ENCODE measurements around the gene EIF3K. TPM values are rescaled to one million over a fixed set of nuclear protein-coding genes. Genes with fewer than 3 reads are reported as not detected.
"Not testable (repeated sequence)": the region's sequence is repeated elsewhere in the genome, so short reads cannot be mapped to it uniquely, and the experiment has no call there.

The EIF3K gene
- total RNA-seq, 1 experiment from 2014 or later: 2,011 TPM

DNA sequence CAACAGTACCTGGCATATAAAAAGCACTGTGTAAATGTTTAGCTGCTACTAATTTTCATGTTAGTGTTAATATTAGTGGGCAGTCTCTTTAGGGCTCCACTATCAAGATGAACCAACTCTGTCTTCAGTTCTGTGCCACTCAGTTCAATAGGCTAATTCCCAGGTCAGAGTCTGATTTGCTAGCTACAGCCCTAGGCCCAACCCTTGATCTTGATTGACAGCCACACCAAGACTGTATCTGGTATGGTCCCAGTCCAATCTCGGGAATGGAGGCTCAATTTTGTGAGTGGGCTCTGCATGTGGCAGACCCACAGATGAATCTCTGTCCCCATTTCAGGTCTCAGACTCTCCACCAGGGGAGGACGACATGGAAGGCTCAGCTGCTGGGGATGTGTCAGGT lies 47.3 kb upstream of the EIF3K start:
- ATAC-seq (peak; percentile 40; the same call in 1 of the 2 replicates), DNase-seq (ENCODE audit: low read depth, low spot score) (no peak)
- BruUV-seq (replicated peaks): no TSS peak
- no peak for TF ChIP-seq TCF7L2 (IDR thresholded peaks at IDR 0.05; ENCODE audit: low read depth, low read length)
- TF ChIP-seq, protein P1, sequence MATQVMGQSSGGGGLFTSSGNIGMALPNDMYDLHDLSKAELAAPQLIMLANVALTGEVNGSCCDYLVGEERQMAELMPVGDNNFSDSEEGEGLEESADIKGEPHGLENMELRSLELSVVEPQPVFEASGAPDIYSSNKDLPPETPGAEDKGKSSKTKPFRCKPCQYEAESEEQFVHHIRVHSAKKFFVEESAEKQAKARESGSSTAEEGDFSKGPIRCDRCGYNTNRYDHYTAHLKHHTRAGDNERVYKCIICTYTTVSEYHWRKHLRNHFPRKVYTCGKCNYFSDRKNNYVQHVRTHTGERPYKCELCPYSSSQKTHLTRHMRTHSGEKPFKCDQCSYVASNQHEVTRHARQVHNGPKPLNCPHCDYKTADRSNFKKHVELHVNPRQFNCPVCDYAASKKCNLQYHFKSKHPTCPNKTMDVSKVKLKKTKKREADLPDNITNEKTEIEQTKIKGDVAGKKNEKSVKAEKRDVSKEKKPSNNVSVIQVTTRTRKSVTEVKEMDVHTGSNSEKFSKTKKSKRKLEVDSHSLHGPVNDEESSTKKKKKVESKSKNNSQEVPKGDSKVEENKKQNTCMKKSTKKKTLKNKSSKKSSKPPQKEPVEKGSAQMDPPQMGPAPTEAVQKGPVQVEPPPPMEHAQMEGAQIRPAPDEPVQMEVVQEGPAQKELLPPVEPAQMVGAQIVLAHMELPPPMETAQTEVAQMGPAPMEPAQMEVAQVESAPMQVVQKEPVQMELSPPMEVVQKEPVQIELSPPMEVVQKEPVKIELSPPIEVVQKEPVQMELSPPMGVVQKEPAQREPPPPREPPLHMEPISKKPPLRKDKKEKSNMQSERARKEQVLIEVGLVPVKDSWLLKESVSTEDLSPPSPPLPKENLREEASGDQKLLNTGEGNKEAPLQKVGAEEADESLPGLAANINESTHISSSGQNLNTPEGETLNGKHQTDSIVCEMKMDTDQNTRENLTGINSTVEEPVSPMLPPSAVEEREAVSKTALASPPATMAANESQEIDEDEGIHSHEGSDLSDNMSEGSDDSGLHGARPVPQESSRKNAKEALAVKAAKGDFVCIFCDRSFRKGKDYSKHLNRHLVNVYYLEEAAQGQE (IDR thresholded peaks at IDR 0.05; ENCODE audit: insufficient read depth in 1 of 2, low read depth in 2 of 2, low read length in 1 of 2): no peak
- TF ChIP-seq SIN3A (IDR thresholded peaks at IDR 0.05; ENCODE audit: borderline replicate concordance, insufficient read depth, low read depth, low read length): no peak
- POLR2A ChIA-PET: interaction anchor here (0.7 kb wide), 1 partner anchor 108 kb away, joined by 6 read pairs; no protein-coding TSS in a partner anchor
- Histone ChIP-seq H3K4me3 (ENCODE audit: low read depth in 2 of 2, low read length in 2 of 2) (no peak overlapping the region), H3K27ac (ENCODE audit: low read length) (no peak overlapping the region), H3K9me3 (ENCODE audit: control insufficient read depth, insufficient read depth, low read depth, low read length) (no peaks in the 10 kb centered on the region), H3K27me3 (ENCODE audit: control insufficient read depth, insufficient read depth, low read length) (no peaks in the 10 kb centered on the region), H3K4me1 (ENCODE audit: control insufficient read depth, insufficient read depth, low read length) (no peaks in the 10 kb centered on the region), H3K36me3 (ENCODE audit: control insufficient read depth, insufficient read depth, low read length) (no peaks in the 10 kb centered on the region)
- in situ Hi-C loops (cut with HindIII; ENCODE audit: low pct_unique_long_range_greater_than_20kb, low sequenced_read_pairs) (no loop called here), intact Hi-C loops (cut with micrococcal nuclease; ENCODE audit: unreplicated experiment) (no loop called here)
- CTCF ChIA-PET: interaction anchor here (0.7 kb wide), 1 partner anchor 18 kb away, joined by 3 read pairs; no protein-coding TSS in a partner anchor

DNA sequence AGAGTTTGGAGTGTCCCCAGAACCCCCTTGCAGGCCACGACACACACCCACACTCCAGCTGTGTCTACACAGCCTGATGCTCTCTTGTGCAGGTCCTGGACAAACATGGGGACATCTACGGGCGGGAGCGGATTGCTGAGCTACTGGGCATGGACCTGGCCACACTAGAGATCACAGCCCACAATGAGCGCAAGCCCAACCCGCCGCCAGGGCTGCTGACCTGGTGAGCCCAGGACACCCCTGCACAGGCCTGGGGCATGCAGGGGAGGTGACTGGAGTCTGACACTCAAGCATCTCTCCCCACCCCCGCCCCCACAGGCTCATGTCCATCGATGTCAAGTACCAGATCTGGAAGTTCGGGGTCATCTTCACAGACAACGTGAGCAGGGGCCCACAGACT lies 41.2 kb upstream of the EIF3K start:
- no TSS peak for BruUV-seq (replicated peaks)
- POLR2A ChIA-PET: interaction anchor here (0.6 kb wide), 1 partner anchor 27 kb away, joined by 10 read pairs; no protein-coding TSS in a partner anchor
- intact Hi-C loops (cut with micrococcal nuclease; ENCODE audit: unreplicated experiment): no loop called here
- CTCF ChIA-PET: interaction anchor here (0.6 to 0.7 kb wide), 3 partner anchors 17 to 58 kb away, joined by 3 to 7 read pairs (median 3); no protein-coding TSS in a partner anchor
- ATAC-seq (no peak), DNase-seq (ENCODE audit: low read depth, low spot score) (no peak)
- in situ Hi-C loops (cut with HindIII; ENCODE audit: low pct_unique_long_range_greater_than_20kb, low sequenced_read_pairs): no loop called here
- H3K27ac ChIP-seq (ENCODE audit: low read length): no peak overlapping the region
- H3K4me1 ChIP-seq (ENCODE audit: control insufficient read depth, insufficient read depth, low read length): no peaks in the 10 kb centered on the region
- TF ChIP-seq, protein P2, sequence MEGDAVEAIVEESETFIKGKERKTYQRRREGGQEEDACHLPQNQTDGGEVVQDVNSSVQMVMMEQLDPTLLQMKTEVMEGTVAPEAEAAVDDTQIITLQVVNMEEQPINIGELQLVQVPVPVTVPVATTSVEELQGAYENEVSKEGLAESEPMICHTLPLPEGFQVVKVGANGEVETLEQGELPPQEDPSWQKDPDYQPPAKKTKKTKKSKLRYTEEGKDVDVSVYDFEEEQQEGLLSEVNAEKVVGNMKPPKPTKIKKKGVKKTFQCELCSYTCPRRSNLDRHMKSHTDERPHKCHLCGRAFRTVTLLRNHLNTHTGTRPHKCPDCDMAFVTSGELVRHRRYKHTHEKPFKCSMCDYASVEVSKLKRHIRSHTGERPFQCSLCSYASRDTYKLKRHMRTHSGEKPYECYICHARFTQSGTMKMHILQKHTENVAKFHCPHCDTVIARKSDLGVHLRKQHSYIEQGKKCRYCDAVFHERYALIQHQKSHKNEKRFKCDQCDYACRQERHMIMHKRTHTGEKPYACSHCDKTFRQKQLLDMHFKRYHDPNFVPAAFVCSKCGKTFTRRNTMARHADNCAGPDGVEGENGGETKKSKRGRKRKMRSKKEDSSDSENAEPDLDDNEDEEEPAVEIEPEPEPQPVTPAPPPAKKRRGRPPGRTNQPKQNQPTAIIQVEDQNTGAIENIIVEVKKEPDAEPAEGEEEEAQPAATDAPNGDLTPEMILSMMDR (IDR thresholded peaks at IDR 0.05): no peak
- TF ChIP-seq TCF7L2 (IDR thresholded peaks at IDR 0.05; ENCODE audit: low read depth, low read length) (no peak), POLR2AphosphoS5 (IDR thresholded peaks at IDR 0.05; ENCODE audit: low read depth, low read length) (no peak)
- TF ChIP-seq, protein P1 (IDR thresholded peaks at IDR 0.05; ENCODE audit: insufficient read depth in 1 of 2, low read depth in 2 of 2, low read length in 1 of 2): no peak
- no peaks in the 10 kb centered on the region for H3K36me3 ChIP-seq (ENCODE audit: control insufficient read depth, insufficient read depth, low read length)
- no peaks in the 10 kb centered on the region for H3K9me3 ChIP-seq (ENCODE audit: control insufficient read depth, insufficient read depth, low read depth, low read length)
- no peaks in the 10 kb centered on the region for H3K27me3 ChIP-seq (ENCODE audit: control insufficient read depth, insufficient read depth, low read length)
- no peak overlapping the region for H3K4me3 ChIP-seq (ENCODE audit: low read depth in 2 of 2, low read length in 2 of 2)

DNA sequence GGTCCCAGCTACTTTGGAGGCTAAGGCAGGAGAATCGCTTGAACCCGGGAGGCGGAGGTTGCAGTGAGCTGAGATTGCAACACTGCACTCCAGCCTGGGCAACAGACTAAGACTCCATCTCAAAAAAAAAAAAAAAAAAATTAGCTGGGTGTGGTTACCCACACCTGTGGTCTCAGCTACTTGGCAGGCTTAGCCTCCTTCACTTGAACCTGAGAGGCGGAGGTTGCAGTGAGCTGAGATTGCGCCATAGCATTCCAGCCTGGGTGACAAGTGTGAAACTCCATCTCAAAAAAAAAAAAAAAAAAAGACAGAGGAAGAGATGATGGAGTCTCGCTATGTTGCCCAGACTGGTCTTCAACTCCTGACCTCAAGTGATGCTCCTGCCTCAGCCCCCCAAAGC lies 39.7 kb upstream of the EIF3K start:
- H3K27me3 ChIP-seq (ENCODE audit: control insufficient read depth, insufficient read depth, low read length); DNase-seq (ENCODE audit: low read depth, low spot score); intact Hi-C loops (cut with micrococcal nuclease; ENCODE audit: unreplicated experiment); BruUV-seq (replicated peaks); ATAC-seq; H3K4me1 ChIP-seq (ENCODE audit: control insufficient read depth, insufficient read depth, low read length); H3K36me3 ChIP-seq (ENCODE audit: control insufficient read depth, insufficient read depth, low read length); in situ Hi-C loops (cut with HindIII; ENCODE audit: low pct_unique_long_range_greater_than_20kb, low sequenced_read_pairs); H3K27ac ChIP-seq (ENCODE audit: low read length); H3K9me3 ChIP-seq (ENCODE audit: control insufficient read depth, insufficient read depth, low read depth, low read length); H3K4me3 ChIP-seq (ENCODE audit: low read depth in 2 of 2, low read length in 2 of 2): not testable (repeated sequence)
- CTCF ChIA-PET: interaction anchor here (0.6 kb wide), 1 partner anchor 323 kb away, joined by 3 read pairs; no protein-coding TSS in a partner anchor
- POLR2A ChIA-PET: interaction anchor here (0.6 to 1.6 kb wide), 6 partner anchors 30 to 304 kb away, joined by 3 to 12 read pairs (median 8); no protein-coding TSS in a partner anchor
